AG04449 (cell line): ENCODE measurements around the gene MAP7D1.

ENCODE experiments used
- CTCF ChIA-PET: fragments of 350-600 bp; formaldehyde crosslinking; extraction: SDS; loops from one replicate; lab custom pipeline; 2021; ENCODE audit warnings: antibody characterized with exemption; lab: Yijun Ruan, JAX
- POLR2A ChIA-PET: fragments of 400-600, 350-600 bp; formaldehyde crosslinking; extraction: SDS; loops from one replicate; lab custom pipeline; 2020; ENCODE audit warnings: antibody characterized with exemption, inconsistent platforms; lab: Yijun Ruan, JAX
- DNase-seq: peaks from one replicate; pipeline ENCODE4 v3.0.0-alpha.2; 2010; ENCODE audit warnings: low read depth, low spot score
- H3K4me3 ChIP-seq: 2 replicates; pipeline ENCODE4 v1.5.1; 2011; ENCODE audit warnings: low read depth, mild to moderate bottlenecking, control low read depth, low read length
- CTCF ChIP-seq: IDR thresholded peaks from one replicate; pipeline ENCODE4 v1.5.1; 2011; ENCODE audit warnings: mild to moderate bottlenecking, moderate library complexity, low read length, control low read depth, inconsistent platforms; ENCODE audit not compliant: insufficient read depth; ENCODE audit errors: missing control alignments

Gene MAP7D1

GRCh38 chr1:36163426-36163825 lies 7.5 kb downstream of the MAP7D1 start:
- ChIA-PET CTCF (interaction anchor here (2.4 to 4.6 kb wide), 2 partner anchors 14 to 25 kb away, joined by 14 to 39 read pairs; partner anchors contain the start of gene TRAPPC3), POLR2A (no interaction called here)
- no peak overlapping the region for H3K4me3 ChIP-seq
- TF ChIP-seq CTCF = no peak
- no peak for DNase-seq

- no peak for DNase-seq
- ChIA-PET POLR2A (no interaction called here), CTCF (interaction anchor here (1.1 to 2.4 kb wide), 2 partner anchors 24 to 29 kb away, joined by 3 to 14 read pairs; no protein-coding TSS in a partner anchor)
- no peak overlapping the region for H3K4me3 ChIP-seq
- TF ChIP-seq CTCF = no peak
Measured at GRCh38 chr1:36164361-36164760, 8.4 kb downstream of the MAP7D1 start.

GRCh38 chr1:36165145-36165544 lies 9.2 kb downstream of the MAP7D1 start:
- no peak overlapping the region for H3K4me3 ChIP-seq
- CTCF ChIA-PET = interaction anchor here (1.0 to 3.4 kb wide), 4 partner anchors 16 to 30 kb away, joined by 3 to 18 read pairs (median 3); partner anchors contain the start of gene TRAPPC3
- POLR2A ChIA-PET = interaction anchor here (0.7 kb wide), 1 partner anchor 9 kb away, joined by 4 read pairs; no protein-coding TSS in a partner anchor
- no peak for DNase-seq
- TF ChIP-seq CTCF = no peak

- no peak for TF ChIP-seq CTCF
- ChIA-PET CTCF (interaction anchor here (1.3 to 3.4 kb wide), 4 partner anchors 22 to 120 kb away, joined by 3 to 18 read pairs (median 4); no protein-coding TSS in a partner anchor), POLR2A (no interaction called here)
- no peak for DNase-seq
- H3K4me3 ChIP-seq = no peak overlapping the region
Measured at GRCh38 chr1:36166136-36166535, 10.2 kb downstream of the MAP7D1 start.

GRCh38 chr1:36166938-36167905 lies 11.3 kb downstream of the MAP7D1 start:
- no peak for DNase-seq
- CTCF ChIA-PET = interaction anchor here (1.3 to 3.4 kb wide), 3 partner anchors 21 to 119 kb away, joined by 3 to 18 read pairs (median 5); no protein-coding TSS in a partner anchor
- no peak for TF ChIP-seq CTCF
- no peak overlapping the region for H3K4me3 ChIP-seq
- POLR2A ChIA-PET = no interaction called here

- ChIA-PET POLR2A (no interaction called here), CTCF (interaction anchor here (1.0 to 7.8 kb wide), 4 partner anchors 7 to 118 kb away, joined by 3 to 54 read pairs (median 6); partner anchors contain the start of gene TRAPPC3)
- no peak for DNase-seq
- H3K4me3 ChIP-seq = no peak overlapping the region
- TF ChIP-seq CTCF = no peak
Measured at GRCh38 chr1:36168514-36168913, 12.6 kb downstream of the MAP7D1 start.
